Measurements from ENCODE around the gene VSIR.

VSIR gene

DNA sequence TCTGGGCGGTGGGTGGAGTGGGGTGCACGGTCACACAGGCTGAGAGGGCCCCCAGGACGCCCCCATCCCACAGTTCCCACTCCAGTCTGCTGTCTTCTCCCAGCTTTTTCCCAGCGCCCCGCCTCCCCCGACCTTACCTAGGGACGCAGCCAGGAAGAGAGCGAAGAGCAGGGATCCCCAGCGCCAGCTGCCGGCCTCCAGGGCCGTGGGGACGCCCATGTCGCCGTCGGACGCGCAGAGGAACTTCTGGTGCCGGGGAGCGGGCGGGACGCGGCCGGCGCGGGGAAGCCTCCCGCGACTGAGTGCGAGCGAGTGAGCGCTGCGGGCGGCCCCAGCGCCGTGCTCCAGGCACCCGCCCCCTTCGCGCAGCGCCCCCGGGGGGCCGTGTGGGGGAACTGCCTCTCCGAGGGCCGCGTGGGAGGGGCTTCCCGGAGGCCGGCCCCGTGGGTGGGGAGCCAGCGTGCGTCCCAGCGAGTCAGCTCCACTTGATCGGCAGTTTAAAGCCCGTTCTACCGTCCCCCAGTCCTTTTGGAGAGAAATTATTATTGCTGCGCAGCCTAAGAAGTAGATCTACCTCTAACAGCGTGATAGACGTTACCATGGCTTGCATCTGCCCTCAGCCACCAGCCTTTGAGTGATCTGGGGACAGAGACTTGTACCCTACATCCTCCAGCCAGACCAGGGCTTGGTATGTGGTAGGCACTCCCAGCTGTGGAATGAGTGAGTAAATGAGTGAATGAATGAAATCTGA is at the start of gene VSIR:
VSIR (minus strand) TSS at position 300 of the 751 bp plus-strand sequence; CDS start at position 219, 81 bp downstream.
- DNase-seq: peak; percentile 44

DNA sequence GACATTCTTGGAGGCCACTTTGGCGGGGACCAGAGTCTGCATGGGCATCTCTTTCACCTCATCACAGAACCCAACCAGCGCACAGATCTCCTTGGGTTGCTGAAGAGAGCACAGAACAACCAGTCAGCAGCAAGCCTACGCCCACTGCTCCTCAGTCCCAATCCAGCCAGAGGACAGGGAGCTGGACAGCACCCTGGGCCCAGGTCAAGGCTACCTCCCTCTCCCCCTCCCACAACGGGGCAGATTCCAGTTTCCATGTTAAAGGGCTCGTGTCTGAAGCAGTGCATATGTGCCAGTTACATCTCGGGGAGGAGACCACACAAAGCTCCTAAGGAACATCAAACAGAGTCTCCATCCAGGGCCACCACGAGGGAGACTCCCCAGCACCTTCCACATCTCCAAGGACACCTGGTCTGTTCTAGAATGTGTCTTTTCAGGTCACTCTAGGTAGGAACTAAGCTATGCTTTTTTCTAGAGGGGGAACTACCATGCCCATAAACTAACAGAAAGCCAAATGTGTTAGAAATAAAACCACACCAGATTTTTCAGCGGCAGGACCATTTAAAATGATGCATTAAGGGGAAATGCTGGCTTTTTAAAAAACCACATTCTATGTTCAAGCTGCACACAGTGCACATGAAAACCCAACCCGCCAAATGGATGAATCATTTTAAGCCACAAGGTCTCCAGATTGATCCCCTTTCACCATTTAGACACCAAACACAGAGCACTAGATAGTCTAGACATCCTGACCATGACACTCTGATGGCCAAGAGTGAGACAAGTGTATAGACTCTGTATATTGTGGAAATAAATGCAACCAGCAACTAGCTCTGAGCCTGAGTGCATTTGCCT is 48.8 kb upstream of the VSIR start:
- DNase-seq: no peak

DNA sequence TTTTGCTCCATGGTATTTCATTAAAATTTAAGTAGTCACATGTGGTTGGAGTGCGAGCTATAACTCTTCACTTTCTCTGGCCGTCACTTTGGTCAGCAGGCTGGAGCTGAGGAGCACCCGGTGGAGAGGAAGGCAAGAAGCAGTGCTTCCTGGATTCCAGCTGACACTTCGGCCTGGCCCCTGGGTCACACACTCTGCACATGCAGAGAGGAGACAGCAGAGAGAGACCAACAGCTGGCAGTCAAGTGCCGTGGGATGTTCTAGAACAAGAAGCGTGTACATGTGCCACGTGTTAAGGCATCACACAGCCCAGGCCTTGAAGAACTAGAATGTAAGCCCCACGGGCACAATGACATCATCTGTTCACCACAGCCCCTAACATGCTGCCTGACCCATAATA is 47.6 kb upstream of the VSIR start:
- DNase-seq: no peak

DNA sequence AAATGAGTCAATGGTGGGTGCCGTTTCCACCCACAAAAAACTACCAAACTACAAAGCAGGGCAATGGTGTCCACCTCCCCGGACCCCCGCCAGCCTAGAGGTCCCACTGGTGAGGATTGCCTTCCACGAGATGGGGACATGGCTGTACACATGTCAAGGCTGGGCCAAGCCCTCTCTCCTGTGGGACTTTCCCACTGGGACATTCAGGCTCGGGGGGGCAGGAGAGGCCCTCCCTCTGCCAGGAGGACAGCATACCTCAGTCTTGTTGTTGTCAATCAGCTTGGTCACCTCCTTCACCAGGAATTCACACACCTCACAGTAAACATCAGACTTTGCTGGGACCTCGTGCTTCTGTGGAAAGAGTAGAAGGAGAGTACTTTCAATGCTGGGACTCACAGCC is 46.7 kb upstream of the VSIR start:
- no peak for DNase-seq

DNA sequence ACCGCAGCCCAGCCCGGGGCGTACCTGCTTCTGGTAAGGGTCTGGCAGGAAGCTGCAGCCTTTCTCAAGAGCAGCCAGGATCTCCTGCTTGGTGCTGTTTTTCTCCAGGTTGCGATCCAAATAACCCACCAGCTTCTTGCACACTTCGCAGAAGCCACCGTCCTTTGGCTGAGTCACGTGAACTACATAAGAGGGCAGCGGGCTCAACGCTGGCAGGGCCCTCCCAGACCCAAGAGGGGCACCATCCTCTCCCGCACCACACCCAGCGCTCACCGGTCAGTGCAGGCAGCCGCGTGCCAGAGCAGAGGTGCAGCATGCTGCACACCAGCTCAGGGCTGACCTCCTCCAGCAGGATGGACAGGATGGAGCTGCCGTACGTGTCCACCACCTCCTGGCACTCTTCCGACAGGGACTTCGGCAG is 46.1 kb upstream of the VSIR start:
- no peak for DNase-seq

DNA sequence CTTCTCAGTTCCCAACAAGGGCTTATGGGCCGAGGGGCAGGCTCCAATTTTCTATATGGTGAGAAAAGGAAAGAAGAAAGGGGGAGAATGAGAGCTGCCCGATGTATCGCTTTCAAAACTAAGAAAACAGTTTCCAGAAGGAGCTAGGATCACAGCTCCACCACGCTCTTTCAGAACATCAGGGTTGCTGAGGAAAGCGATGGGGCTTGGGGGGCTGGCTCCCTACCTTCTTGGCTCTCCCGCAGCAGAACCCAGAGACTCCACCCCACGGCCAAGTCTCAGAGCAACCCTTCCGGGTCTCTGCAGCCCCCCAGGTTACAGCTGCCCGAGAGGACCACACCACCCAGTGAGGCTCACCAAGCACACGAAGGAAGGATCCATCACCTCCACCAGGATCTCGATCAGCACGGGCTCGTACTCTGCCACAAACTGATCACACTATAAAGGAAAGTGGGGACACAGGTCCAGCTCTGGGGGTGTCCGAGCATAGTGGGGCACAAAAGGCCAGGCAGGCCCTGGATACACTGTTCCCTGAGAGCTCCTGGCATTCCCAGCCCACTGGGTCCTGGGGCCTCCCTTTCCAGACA is 45.4 kb upstream of the VSIR start:
- no peak for DNase-seq

DNA sequence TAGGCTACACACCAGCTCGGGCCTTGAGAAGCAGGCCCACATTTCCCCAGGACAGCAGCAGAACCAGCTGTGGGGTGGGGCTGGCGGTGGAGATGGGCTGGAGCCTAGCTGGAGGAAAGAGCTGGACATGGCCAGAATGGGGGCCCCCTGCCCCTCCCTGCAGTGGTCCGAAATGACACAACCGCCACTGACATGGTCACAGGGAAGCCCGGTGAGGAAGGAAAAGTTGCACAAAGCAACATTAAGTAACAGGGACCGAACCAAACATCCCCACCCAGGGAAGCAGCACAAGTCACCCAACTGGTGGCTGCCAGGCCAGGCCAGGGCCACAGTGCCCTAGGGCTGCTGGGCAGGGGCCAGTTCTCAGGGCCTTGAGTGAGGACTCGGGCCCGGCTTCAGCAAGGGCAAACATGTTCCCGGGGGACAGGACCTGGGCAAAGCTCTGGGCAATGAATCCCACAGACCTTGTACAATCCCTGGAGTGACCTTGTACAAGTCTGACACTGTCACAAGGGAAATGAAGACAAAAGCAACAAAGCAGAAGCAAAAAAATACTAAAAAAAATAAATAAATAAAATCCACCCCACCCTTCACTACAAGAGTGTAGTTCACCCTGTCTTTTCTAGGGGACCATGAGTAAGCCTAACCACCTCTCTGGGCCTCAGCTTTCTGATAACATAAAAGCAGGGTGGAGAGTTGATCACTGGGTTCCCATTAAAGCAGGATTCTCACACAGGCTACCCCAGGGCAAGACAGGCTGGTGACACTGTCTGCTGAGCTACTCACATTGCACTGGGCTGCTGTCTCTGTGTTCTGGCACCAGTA is 44.7 kb upstream of the VSIR start:
- no peak for DNase-seq

DNA sequence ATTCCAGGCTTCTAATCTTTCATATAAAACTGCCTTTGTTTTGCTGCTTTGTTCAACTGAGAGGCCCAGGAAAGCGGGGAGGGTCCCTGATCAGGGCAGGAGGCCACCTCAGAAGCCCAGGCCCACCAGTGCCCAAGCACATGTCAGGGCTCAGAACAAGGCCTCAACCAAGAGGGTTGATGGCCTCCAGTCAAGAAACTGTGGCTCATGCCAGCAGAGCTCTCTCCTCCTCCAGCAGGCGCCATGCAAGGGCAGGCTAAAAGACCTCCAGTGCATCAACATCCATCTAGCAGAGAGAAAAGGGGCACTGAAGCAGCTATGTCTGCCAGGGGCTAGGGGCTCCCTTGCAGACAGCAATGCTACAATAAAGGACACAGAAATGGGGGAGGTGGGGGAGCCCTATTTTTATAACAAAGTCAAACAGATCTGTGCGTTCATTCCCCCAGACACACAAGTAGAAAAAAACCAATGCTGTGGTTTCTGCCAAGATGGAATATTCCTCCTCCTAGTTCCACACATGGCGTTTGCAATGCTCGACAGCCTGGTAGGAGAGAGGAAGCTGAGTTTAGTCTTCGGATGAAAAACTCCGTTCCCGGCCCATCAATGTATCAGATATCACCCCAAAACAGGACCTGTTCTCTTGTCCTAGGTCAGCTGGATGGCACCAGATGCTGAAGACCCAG is 43.8 kb upstream of the VSIR start:
- DNase-seq: no peak

DNA sequence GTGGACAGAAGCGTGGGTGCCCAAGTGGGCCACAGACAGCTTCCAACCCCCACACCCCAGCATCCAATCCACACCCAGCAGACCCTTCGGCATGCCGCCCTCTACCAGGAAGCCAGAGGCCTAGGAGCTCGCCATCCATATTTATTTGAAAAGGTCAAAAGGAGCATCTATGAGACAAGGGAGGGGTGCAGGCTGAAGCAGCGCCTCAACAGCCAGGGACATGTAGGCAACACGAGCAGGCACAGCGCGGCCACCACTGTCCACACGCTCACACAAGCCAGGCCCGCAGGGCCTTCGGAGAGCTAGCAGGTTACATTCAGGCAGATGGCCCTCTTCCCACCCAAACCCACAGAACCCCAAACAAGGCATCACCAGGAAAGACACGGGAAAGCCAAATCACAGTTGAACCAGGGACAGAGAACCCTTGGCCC is 43.1 kb upstream of the VSIR start:
- DNase-seq: no peak

DNA sequence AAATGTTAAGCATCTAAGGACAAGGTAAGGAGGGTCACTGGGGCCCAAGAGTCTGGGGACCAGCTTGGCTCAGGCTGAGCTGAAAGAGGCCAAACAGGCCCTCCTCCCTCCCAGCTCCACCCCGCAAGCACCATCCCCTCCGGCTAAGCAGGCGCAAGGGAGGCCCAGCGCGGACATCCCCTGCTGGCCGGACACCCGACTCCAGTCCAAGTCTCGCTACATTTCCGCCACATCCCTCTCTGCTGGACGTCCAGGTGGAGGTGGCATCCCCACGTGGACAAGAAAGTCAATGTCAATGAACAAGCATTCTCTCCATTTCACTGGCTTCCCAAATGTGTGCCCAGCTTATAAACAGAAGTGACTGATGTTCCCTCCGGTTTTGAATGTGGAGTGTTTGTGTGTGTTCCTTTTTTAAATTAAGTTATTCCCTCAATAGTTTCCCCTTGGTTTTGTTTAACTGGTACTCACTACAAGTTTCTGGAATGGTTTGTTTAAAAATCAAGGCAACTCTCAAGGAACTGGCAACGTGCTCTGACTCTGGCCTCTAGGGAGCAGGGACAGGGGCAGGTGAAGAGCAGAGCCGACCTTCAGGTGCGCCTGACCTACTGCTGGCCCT is 42.3 kb upstream of the VSIR start:
- DNase-seq: no peak

DNA sequence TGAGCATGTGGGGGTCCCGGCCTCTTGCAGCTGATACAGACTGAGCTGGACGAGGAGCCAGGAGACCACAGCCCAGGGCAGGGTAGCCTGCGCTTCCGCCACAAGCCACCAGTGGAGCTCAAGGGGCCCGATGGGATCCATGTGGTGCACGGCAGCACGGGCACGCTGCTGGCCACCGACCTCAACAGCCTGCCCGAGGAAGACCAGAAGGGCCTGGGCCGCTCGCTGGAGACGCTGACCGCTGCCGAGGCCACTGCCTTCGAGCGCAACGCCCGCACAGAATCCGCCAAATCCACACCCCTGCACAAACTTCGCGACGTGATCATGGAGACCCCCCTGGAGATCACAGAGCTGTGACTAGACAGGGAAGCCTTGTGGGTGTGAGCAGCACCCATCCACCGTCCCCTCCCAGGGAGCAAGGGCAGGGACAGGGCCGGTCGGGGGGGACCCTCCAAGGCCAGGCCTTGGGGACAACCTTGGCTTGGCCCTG is 41.6 kb upstream of the VSIR start:
- DNase-seq: no peak

DNA sequence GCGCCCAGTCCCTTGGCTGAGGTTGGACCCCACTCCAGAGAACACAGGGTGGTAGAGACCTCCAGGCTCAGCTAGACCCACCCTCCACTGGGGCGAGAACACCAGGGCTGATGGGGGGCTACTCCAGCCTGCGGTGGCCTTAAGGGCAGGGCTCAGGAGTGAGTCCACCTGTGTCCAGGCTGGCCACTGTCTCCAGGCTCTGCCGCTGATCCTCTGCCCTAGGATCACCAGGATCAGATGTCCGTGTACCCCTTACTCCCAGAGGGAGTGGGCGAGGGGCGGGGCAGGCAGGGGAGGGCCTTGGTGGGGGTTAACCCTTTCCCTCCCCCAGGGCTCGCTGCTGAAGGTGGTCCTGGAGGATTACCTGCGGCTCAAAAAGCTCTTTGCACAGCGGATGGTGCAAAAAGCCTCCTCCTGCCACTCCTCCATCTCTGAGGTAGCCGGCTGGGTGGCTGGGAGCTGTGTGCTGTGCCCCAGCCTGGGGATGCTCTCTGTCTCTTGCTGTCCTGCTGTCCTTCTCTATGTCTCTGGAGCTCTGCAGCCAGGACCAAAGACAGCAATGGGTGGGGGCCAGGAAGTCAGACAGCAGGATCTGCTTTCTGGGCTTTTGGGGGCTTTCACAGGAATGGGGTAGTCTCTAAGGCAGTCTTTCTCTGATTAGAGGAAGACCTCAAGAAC is 39.7 kb upstream of the VSIR start:
- DNase-seq: no peak

DNA sequence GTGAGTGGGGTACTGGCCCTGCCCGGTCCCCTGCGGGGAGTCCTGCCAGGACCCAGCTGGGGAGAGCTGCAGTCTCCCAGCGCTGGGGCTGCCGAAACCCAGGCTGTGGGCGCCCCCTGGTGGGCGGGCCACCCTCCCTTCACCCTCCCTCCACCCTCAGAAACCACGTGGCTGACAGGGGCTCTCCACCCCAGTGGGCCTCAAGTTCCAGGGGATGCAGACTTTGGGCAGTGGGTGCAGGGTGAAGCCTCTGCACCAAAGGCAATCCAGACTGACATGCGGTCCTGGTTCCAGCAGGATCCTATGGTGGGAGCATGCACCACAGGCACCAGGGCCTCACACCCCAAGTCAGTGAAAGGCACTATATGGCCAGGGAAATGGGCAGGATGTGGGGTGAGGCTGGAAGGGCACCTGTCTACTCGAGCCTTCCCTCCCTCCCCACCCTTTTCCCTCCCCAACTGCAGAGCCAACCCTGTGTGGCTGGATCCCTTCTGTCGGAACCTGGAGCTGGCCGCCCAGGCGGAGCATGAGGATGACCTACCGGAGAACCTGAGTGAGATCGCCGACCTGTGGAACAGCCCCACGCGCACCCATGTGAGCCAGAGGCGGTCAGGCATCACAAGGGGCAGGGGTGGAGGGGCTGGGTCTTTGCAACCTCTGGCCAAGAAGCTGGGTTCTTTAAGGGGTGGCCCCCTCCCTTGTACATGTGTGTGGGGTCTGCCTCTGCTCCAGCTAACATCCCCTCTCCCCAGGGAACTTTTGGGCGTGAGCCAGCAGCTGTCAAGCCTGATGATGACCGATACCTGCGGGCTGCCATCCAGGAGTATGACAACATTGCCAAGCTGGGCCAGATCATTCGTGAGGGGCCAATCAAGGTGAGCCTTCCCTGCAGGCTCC is 38.9 kb upstream of the VSIR start:
- DNase-seq: peak; percentile 66

DNA sequence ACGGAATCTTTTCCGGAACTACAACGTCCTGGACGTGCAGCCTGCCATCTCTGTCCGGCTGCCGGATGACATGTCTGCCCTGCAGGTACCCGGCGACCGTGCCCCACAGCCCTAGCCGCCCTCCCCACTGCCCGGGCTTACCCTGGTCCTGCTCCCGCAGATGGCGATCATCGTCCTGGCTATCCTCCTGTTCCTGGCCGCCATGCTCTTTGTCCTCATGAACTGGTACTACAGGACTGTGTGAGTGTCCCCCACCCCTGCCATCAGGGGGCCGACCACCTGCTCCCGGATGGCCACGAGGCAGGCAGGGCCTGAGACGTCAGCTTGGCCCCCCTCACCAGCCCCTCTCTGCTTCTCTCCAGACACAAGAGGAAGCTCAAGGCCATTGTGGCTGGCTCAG is 38.0 kb upstream of the VSIR start:
- no peak for DNase-seq

DNA sequence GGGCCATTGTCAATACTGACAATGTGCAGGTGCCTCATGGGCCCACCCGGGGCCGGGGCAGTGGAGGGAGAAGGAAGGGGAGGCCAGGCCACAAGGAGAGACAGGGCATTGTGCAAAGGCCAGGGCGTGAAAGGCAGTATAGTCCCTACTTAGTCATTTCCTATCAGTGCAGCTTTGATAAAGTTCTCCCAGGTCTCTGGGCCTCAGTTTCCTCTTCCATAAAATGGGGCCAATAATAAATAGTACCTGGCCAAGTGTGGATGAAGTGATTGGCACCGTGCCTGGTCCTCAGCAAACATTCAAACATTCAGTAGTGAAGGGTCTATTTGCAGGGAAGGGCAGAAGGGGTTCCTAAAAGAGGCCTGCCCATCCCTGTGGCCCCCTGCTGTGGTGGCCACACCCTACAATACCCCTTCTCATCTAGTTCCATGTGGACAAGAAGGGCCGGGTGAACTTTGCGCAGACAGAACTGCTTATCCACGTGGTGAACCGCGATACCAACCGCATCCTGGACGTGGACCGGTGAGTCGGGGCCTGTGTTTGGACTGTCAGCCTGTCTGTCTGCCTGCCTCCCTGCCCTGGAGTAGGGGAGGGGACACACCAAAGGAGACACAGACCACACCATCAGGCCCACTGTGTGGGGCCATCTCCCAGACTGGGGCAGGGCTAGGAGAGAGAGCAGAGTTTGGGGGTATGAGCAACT is 36.9 kb upstream of the VSIR start:
- DNase-seq: no peak

DNA sequence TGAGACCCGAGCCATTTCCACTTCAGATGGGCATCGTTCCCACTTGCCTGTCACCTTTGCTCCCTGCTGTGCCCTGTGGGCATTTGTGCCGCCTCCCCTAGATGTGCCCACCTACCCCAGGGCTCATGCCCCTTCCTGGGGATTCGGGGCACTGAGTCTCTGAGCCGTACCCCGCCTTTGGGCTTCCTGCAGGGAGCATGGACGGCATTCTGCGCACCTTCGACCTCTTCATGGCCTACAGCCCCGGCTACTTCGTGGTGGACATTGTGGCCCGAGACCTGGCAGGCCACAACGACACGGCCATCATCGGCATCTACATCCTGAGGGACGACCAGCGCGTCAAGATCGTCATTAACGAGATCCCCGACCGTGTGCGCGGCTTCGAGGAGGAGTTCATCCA is 36.3 kb upstream of the VSIR start:
- no peak for DNase-seq

DNA sequence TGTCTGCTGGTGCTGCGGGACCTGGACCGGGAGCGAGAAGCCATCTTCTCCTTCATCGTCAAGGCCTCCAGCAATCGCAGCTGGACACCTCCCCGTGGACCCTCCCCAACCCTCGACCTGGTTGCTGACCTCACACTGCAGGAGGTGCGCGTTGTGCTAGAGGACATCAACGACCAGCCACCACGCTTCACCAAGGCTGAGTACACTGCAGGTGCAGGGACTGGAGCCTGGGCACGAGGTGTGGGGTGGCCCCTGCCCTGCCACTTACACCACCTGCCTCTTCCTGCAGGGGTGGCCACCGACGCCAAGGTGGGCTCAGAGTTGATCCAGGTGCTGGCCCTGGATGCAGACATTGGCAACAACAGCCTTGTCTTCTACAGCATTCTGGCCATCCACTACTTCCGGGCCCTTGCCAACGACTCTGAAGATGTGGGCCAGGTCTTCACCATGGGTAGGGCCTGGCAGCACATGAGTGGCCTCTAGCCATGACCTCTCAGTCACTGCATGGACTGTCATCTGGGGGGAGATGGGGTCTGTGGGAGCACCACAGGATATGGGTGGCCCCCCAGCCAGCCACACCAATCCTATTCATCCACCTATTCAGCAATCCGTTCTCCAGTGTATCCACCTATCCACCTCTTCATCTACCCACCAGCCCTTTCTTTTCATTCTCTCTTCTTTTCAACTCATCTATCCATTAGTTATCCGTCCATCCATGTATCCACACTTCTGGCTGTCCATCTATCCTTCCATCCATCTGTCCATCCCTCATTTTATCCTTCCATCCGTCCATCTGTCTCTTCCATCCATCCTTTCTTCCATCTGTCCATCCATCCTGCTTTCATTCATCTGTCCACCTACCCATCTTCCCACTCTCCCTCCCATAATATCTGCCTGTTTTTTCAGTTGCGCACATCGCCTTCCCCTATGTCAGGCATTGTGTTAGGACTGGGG is 34.5 kb upstream of the VSIR start:
- DNase-seq: no peak
